Upper lobe of left lung (tissue), 4 donors: ENCODE results near the gene KRT7.

ENCODE experiments used
- CTCF ChIP-seq, 6 experiments: fragments of 450-650 bp in 4 of 6; fragments of 200-600 bp in 2 of 6; sonication (generic) in 2 of 6; IDR thresholded peaks; one replicate each; pipeline ENCODE4 v1.5.1; 2016 to 2019; ENCODE audit warnings: antibody characterized with exemption in 6 of 6
- EP300 ChIP-seq, 4 donors: sonication (generic); formaldehyde crosslinking; IDR thresholded peaks; one replicate each; pipeline ENCODE4 v1.5.1; 2017; ENCODE audit warnings: antibody characterized with exemption in 4 of 4, control low read depth in 2 of 4
- POLR2A ChIP-seq, 4 donors: fragments of 450-650 bp; IDR thresholded peaks; one replicate each; pipeline ENCODE4 v1.5.1; 2016 to 2017; ENCODE audit warnings: antibody characterized with exemption in 4 of 4, mild to moderate bottlenecking in 2 of 4
- POLR2AphosphoS5 ChIP-seq, 2 donors: sonication (generic); formaldehyde crosslinking; IDR thresholded peaks; one replicate each; pipeline ENCODE4 v1.5.1; 2017; ENCODE audit warnings: antibody characterized with exemption in 2 of 2

DNA sequence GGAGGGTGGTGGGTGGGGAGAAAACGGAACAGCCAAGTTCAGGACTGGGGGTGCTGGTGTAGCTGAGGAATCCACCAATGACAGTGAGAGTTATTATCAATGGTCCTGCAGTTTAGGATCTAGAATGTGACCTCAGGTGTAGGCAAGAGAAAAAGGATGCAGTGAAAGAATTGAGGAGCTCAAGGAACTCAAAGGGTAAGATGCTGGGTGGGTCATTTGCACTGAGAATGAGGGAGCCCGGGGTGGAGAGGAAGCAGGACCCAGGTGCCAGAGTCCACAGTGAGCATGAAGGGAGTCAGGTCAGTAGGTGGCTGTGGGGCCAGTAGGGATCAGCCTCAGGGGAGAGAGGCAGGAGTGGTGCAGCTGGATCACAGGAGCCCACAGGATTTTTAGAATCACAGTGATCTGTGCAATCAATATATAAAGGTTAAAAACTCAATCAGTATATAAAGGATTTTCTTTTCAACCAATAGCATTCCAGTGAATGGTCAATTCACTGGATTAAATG is 3.2 kb upstream of the KRT7 start:
- TF ChIP-seq CTCF (IDR thresholded peaks at IDR 0.05) (no peak), POLR2A (IDR thresholded peaks at IDR 0.05) (no peak), POLR2AphosphoS5 (IDR thresholded peaks at IDR 0.05) (no peak), EP300 (IDR thresholded peaks at IDR 0.05) (no peak)
